Measurements from ENCODE around the gene HOXD10. TPM values are rescaled to one million over a fixed set of nuclear protein-coding genes. Genes with fewer than 3 reads are reported as not detected.
A peak's percentile ranks its signal among the peaks of the same experiment; 100 is the strongest.

The HOXD10 gene
- total RNA-seq, 1 donor from 2014 or later = 7.8 TPM

DNA sequence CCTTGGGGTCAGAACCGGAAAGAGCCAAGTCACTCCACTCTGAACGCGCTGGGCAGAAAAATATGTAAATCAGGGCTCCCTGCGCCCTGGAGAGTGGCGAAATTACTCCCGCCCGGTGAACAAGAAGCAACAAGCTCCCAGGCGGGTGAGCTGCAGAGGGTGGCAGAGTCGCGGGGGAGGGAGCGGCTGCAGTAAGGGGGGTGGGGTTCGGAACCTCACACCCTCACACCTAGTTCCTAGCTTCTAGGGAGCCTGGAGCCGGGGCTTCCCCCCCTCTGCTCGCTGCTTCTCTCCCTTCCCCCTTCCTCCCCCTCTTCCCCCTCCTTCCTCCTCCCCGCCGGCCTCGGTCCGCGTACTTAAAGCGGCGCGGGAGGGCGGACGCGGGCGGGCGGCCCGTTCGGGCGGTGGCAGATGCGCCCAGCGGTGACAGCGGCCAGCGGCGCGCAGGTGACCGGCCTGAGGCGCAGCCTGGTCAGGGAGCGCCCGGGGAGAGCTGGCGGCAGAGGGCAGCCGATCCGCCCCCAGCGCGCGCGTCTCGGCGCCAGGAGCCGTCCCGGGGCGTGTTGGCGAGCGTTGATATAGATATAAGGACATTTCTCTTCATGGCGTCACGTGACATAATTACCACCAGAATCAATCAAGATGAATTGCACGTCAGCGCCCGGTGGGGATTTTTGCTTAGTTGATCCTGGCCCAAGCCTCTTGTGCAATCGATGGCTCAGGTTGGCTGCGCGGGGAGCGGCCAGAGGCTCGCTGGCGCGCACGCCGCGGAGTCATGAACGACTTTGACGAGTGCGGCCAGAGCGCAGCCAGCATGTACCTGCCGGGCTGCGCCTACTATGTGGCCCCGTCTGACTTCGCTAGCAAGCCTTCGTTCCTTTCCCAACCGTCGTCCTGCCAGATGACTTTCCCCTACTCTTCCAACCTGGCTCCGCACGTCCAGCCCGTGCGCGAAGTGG, 9.7 kb upstream of the HOXD10 start, which contains the start of gene HOXD11:
Gene HOXD11 (plus strand): TSS at position 700 of the 959 bp plus-strand sequence. CDS start 76 bp downstream, at position 776.
- peak in 1 of 2 donors; percentile 56 for DNase-seq (ENCODE audit: low read depth in 2 of 2)

DNA sequence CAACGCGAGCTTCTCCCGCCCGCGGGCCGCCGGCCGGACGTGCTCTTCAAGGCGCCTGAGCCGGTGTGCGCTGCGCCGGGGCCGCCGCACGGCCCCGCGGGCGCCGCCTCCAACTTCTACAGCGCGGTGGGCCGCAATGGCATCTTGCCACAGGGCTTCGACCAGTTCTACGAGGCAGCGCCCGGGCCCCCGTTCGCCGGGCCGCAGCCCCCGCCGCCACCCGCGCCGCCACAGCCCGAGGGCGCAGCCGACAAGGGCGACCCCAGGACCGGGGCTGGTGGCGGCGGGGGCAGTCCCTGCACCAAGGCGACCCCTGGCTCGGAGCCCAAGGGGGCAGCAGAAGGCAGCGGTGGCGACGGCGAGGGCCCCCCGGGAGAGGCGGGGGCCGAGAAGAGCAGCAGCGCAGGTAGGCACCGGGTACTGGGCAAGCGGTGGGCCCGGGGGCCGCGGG, 8.8 kb upstream of the HOXD10 start:
- no peak for DNase-seq (ENCODE audit: low read depth in 2 of 2)

DNA sequence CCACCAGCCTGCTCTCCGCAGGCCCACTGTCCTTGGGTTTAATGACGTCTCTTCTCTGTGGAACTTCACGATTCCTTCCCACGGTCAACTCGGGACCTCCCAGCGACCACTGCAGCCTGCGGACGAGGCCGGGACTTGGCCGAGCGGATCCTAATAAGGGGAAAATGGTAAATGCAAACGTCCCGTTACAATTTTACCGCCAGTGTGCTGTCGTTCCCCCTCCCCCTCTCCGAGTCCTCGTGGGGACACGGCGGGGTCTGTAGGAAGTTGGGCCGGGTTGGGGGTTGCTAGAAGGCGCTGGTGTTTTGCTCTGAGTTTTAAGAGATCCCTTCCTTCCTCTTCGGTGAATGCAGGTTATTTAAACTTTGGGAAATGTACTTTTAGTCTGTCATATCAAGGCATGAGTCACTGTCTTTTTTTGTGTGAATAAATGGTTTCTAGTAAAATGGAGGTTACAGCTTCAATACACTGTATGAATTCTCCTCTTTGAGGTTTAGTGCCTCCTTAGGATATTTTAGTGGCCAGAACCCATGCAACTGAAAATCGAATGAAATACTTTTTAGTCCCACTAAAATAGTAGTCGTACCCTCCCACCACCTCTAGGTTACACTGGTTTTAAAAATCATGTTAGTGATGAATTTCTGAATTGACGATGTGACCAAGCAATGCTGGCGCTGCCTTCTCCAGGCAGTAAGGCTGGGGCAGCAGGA, 7.2 kb upstream of the HOXD10 start:
- DNase-seq (ENCODE audit: low read depth in 2 of 2) = no peak

DNA sequence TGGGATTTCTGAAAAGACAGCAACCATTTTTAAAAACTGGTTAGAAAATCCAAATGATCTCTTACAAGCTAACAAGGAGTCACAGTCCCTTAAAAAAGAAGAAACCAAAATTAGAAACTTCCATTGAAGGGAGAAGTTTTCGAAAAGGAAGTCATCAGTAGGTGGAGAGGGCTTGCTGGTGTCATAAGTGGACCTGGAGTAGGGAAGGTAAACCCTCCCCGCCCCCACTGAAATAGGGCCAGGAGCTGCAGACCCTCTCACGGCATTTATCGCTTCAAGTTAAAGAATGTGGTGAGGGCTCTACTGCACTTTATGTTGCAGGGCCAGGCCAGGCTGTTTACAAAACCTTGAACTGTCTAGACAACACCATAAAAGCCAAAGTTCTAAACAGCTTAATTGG, 6.6 kb upstream of the HOXD10 start:
- no peak for DNase-seq (ENCODE audit: low read depth in 2 of 2)

- no peak for DNase-seq (ENCODE audit: low read depth in 2 of 2)
Measured at GRCh38 chr2:176110415-176111308, 5.9 kb upstream of the HOXD10 start.

DNA sequence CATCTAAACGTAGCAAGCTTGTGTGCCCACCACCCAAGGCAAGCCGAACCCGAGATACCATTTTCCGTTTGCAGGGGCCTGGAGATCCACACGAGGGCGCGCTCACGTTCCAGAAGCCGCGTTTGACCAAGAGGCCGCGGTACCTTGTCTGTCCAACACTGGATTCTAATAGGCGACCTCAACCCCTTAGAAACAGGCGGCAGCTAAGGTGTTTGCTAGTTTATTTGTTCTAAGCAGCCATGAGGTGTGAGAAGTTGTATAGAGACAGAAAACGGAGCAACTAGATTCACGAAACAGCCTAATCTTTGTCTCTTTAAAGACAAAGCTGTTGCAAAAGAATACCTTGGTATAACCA, 5.3 kb upstream of the HOXD10 start:
- peak in 1 of 2 donors; percentile 84 for DNase-seq (ENCODE audit: low read depth in 2 of 2)

DNA sequence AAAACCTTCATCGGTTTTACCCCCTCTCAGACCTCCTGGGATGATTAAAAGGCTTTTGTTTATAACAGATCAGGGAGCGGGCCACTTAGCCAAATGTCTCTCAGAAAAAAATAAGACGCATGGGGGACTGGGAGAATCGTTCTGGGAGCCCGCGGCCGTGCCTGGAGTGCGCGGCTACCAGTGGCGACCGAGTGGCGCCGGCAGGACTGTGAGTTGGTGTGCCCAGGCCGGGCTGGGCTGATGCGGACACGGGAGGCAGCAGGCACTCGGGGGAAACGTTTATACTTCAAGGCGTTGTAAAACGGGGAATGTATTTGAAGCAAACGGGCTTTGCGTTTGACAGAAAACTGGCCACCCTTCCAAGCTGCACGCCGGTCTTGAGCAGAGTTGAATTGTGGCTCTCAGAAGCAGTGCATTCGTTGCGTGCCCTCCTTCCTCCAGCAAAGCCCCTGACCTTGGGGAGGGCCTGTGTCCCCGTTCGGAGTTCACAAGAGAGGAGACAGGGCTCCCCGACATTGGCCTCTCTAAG, 4.7 kb upstream of the HOXD10 start:
- DNase-seq (ENCODE audit: low read depth in 2 of 2) = no peak

DNA sequence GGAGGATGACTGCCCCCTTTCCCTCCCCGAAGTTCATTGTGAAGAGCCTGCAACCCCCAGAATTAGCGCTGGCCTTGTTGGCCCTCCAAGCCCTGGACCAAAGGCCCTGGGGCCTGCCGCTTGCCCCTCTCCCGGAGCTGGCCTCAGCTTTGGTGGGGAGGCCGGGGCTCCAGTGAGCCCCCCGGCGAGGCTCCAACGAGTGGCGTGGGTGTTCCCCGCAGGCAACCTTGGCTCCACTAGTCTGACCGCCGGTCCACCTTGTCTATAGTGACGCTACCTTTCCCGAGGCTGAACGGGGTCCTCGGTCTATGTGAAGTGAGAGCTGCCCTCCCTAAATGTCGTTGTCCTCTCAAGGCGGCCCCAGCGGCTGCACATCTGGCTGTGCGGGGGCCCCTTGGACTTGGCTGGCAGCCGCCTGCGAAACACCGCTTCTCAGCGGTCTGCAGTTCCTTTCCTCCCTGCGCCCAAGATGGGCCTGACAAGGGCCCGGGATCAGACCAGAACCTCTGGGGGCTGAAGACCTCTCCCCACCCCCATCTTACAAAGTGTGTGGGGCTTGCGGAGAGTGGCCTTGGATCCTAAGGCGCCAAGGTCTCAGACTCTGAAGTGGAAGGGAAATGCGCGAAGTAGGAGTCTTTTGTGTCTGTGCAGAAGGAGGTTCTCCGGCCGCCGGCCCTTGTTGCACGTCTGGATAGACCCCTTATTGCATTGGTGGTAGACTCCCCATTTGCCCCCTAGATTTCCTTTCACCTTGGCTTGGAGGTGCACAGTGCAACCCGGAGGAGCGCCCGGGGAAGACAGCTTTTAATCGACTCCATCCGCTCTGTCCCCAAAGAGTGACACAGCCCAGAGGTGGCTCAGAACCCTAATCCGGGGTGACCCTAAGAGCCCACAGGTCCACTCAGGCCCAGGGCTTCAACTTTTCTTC, 3.9 kb upstream of the HOXD10 start:
- DNase-seq (ENCODE audit: low read depth in 2 of 2) = no peak

- peak in 1 of 2 donors; percentile 32 for DNase-seq (ENCODE audit: low read depth in 2 of 2)
Measured at GRCh38 chr2:176114120-176114929, 2.3 kb upstream of the HOXD10 start.

- no peak for DNase-seq (ENCODE audit: low read depth in 2 of 2)
Measured at GRCh38 chr2:176114930-176115625, 1.5 kb upstream of the HOXD10 start.

DNA sequence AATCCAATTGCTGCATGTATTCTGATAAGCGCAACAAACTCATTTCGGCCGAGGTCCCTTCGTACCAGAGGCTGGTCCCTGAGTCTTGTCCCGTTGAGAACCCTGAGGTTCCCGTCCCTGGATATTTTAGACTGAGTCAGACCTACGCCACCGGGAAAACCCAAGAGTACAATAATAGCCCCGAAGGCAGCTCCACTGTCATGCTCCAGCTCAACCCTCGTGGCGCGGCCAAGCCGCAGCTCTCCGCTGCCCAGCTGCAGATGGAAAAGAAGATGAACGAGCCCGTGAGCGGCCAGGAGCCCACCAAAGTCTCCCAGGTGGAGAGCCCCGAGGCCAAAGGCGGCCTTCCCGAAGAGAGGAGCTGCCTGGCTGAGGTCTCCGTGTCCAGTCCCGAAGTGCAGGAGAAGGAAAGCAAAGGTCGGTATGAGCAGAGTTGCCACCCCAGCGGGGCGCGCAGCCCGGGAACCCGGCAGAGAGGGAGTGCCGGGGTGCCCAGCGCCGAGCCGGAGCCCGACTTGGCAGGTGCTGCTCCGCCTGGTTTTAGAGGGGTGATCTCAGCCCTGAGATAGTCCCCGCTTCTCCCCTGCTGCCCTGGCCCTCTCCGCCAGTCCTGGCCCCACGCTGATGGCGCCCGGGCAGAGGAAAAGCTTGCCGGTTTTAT, 714 bp downstream of the HOXD10 start:
- peak in 1 of 2 donors; percentile 68 for DNase-seq (ENCODE audit: low read depth in 2 of 2)

DNA sequence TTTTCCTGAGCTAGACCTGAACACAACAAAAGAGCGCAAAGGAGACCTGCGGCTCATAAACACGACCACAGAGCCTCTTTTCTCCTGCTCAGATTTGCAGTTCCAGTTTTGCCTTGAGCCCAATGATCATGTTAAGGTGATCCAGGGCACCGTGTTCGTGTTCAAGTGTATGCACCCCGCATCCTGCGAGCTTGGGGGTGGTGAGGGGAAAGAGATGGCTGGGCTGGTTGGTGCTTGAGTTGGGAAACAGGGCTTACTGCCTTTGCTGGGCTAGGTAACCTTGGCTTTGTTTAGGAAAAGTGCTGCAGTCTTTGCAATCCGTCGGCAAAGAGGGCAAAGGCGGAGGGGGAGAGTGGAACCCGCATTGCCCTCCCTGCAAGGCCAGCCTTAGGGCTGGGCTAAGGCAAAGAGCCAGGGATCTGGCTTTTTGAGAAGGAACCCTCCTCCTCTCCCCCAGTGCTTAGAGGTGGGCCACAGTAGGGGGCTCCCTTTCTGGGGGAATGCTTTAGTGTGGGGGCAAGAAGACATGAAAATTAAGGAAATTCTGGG, 1.3 kb downstream of the HOXD10 start:
- peak in 1 of 2 donors; percentile 29 for DNase-seq (ENCODE audit: low read depth in 2 of 2)

GRCh38 chr2:176118601-176119339, 2.2 kb downstream of the HOXD10 start:
- peak in 1 of 2 donors; percentile 88 for DNase-seq (ENCODE audit: low read depth in 2 of 2)

GRCh38 chr2:176120364-176121189, 4.0 kb downstream of the HOXD10 start:
- DNase-seq (ENCODE audit: low read depth in 2 of 2) = peak in 1 of 2 donors; percentile 50

GRCh38 chr2:176121190-176122051, 4.8 kb downstream of the HOXD10 start:
- DNase-seq (ENCODE audit: low read depth in 2 of 2) = peak in 1 of 2 donors; percentile 47
